GM23338 (cell line): ENCODE data around the gene MTURN. TPM values are rescaled to one million over a fixed set of nuclear protein-coding genes. Genes with fewer than 3 reads are reported as not detected.

ENCODE experiments used
- ATAC-seq: fragments of 200-7000 bp; cut with Tn5 transposase; 3 replicates; pipeline ENCODE4 v1.9.1; 2020
- DNase-seq: peaks from one replicate; pipeline ENCODE4 v3.0.0-alpha.2; 2015; ENCODE audit warnings: low spot score
- H2AFZ ChIP-seq: fragments of 200-600 bp; sonication (generic); 2 replicates; pipeline ENCODE4 v1.8.0; 2016; ENCODE audit warnings: antibody characterized with exemption, mild to moderate bottlenecking, moderate library complexity
- H3F3A ChIP-seq: fragments of 200-600 bp; sonication (generic); replicated peaks from 2 replicates; pipeline ENCODE4 v1.8.0; 2017; ENCODE audit warnings: antibody characterized with exemption, mixed run types, low read depth
- H3K27ac ChIP-seq: fragments of 200-600 bp; sonication (generic); 2 replicates; pipeline ENCODE4 v1.6.1; 2016; ENCODE audit warnings: low read depth
- H3K27me3 ChIP-seq: fragments of 200-600 bp; sonication (generic); 2 replicates; pipeline ENCODE4 v1.8.0; 2016; ENCODE audit warnings: mild to moderate bottlenecking, mixed run types, moderate library complexity; ENCODE audit not compliant: insufficient read depth
- H3K36me3 ChIP-seq: fragments of 200-600 bp; sonication (generic); 2 replicates; pipeline ENCODE4 v1.8.0; 2016; ENCODE audit warnings: mild to moderate bottlenecking; ENCODE audit not compliant: insufficient read depth
- H3K4me1 ChIP-seq: fragments of 200-600 bp; sonication (generic); 2 replicates; pipeline ENCODE4 v1.8.0; 2016; ENCODE audit warnings: mild to moderate bottlenecking, moderate library complexity; ENCODE audit not compliant: insufficient read depth
- H3K4me2 ChIP-seq: fragments of 200-600 bp; sonication (generic); 2 replicates; pipeline ENCODE4 v1.7.1; 2017; ENCODE audit warnings: mixed run types
- H3K4me3 ChIP-seq: fragments of 200-600 bp; sonication (generic); 2 replicates; pipeline ENCODE4 v1.6.1; 2016; ENCODE audit warnings: mixed run types
- H3K79me2 ChIP-seq: fragments of 200-600 bp; sonication (generic); replicated peaks from 2 replicates; pipeline ENCODE4 v1.8.0; 2017; ENCODE audit warnings: mild to moderate bottlenecking; ENCODE audit not compliant: insufficient read depth
- H3K9me2 ChIP-seq: fragments of 200-600 bp; sonication (generic); 2 replicates; pipeline ENCODE4 v1.8.0; 2017; ENCODE audit not compliant: insufficient read depth
- H4K20me1 ChIP-seq: fragments of 200-600 bp; sonication (generic); replicated peaks from 2 replicates; pipeline ENCODE4 v1.8.0; 2017; ENCODE audit warnings: mild to moderate bottlenecking; ENCODE audit not compliant: insufficient read depth
- H3K27ac Mint-ChIP-seq: 2 replicates; pipeline ENCODE4 v1.8.0; 2020; ENCODE audit warnings: inconsistent platforms, mild to moderate bottlenecking, moderate library complexity, mixed read lengths
- H3K27me3 Mint-ChIP-seq: 3 replicates; pipeline ENCODE4 v1.8.0; 2022; ENCODE audit warnings: low read depth, mild to moderate bottlenecking, moderate library complexity, mixed read lengths, inconsistent platforms; ENCODE audit not compliant: insufficient read depth, poor library complexity
- H3K36me3 Mint-ChIP-seq: 3 replicates; pipeline ENCODE4 v1.8.0; 2021; ENCODE audit warnings: low read depth, mild to moderate bottlenecking, inconsistent platforms, moderate library complexity, mixed read lengths
- H3K4me1 Mint-ChIP-seq: 3 replicates; pipeline ENCODE4 v1.8.0; 2020; ENCODE audit warnings: mild to moderate bottlenecking, inconsistent platforms, mixed read lengths
- H3K4me3 Mint-ChIP-seq: 3 replicates; pipeline ENCODE4 v1.8.0; 2021; ENCODE audit warnings: moderate library complexity, mild to moderate bottlenecking, inconsistent platforms, mixed read lengths
- H3K9me3 Mint-ChIP-seq: 3 replicates; pipeline ENCODE4 v1.8.0; 2020; ENCODE audit warnings: moderate library complexity, mild to moderate bottlenecking, inconsistent platforms, mixed read lengths
- CREB1 ChIP-seq: fragments of 250-450 bp; sonication (Bioruptor Pico); IDR thresholded peaks from 2 replicates; pipeline ENCODE4 v1.5.0; 2020; ENCODE audit warnings: low read depth, mild to moderate bottlenecking, moderate library complexity
- CTCF ChIP-seq, 2 experiments: fragments of 200-600 bp in 1 of 2; sonication (generic) in 1 of 2; conservative IDR thresholded peaks; 2 replicates each; pipeline versions ENCODE4 v1.5.1 to v1.6.1; 2016 to 2017; ENCODE audit warnings: antibody characterized with exemption in 2 of 2, low read depth in 2 of 2, mild to moderate bottlenecking in 2 of 2, moderate library complexity in 1 of 2
- EZH2 ChIP-seq: fragments of 200-600 bp; sonication (generic); IDR thresholded peaks from one replicate; pipeline ENCODE4 v1.8.0; 2017; ENCODE audit warnings: antibody characterized with exemption, mild to moderate bottlenecking, low read depth; ENCODE audit not compliant: unreplicated experiment
- EZH2phosphoT487 ChIP-seq: fragments of 200-600 bp; sonication (generic); IDR thresholded peaks from one replicate; pipeline ENCODE4 v1.8.1; 2018; ENCODE audit warnings: antibody characterized with exemption; ENCODE audit not compliant: unreplicated experiment
- JUNB ChIP-seq: IDR thresholded peaks from one replicate; pipeline ENCODE4 v1.6.1; 2016; ENCODE audit warnings: antibody characterized with exemption; ENCODE audit not compliant: unreplicated experiment
- NANOG ChIP-seq: IDR thresholded peaks from 2 replicates; pipeline ENCODE4 v1.6.1; 2016; ENCODE audit warnings: antibody characterized with exemption, borderline replicate concordance
- POLR2AphosphoS5 ChIP-seq: IDR thresholded peaks from 2 replicates; pipeline ENCODE4 v1.6.1; 2016; ENCODE audit warnings: antibody characterized with exemption, low read depth
- REST ChIP-seq: IDR thresholded peaks from one replicate; pipeline ENCODE4 v1.6.1; 2018; ENCODE audit warnings: antibody characterized with exemption; ENCODE audit not compliant: unreplicated experiment
- STAT1 ChIP-seq: IDR thresholded peaks from one replicate; pipeline ENCODE4 v1.6.1; 2016; ENCODE audit warnings: antibody characterized with exemption; ENCODE audit not compliant: unreplicated experiment
- ZNF114 ChIP-seq: fragments of 250-450 bp; sonication (Bioruptor Pico); IDR thresholded peaks from 2 replicates; pipeline ENCODE4 v1.5.0; 2020; ENCODE audit warnings: mild to moderate bottlenecking, moderate library complexity
- ZNF331 ChIP-seq: fragments of 250-450 bp; sonication (Bioruptor Pico); IDR thresholded peaks from 2 replicates; pipeline ENCODE4 v1.5.0; 2020; ENCODE audit warnings: low read depth, mild to moderate bottlenecking, moderate library complexity
- polyA plus RNA-seq: library from polyadenylated mRNA; unstranded; fragments of >200 nt; fragmentation: Nextera tagmentation; extraction: Ambion mirVana; gene quantifications from 2 replicates; pipeline ENCODE4 v1.2.1, GENCODE V29; 2016
- total RNA-seq: library from RNA; depleted of rRNA; stranded (reverse); fragments of >200 nt; shearing (Covaris generic); gene quantifications from 2 replicates; pipeline ENCODE4 v1.2.3, GENCODE V29; 2014
- TF ChIP-seq, protein P1 (sequence below): fragments of 250-450 bp; sonication (Bioruptor Pico); IDR thresholded peaks from 2 replicates; pipeline ENCODE4 v1.5.0; 2020; ENCODE audit warnings: mild to moderate bottlenecking, moderate library complexity
- TF ChIP-seq, protein P2 (sequence below): IDR thresholded peaks from 2 replicates; pipeline ENCODE4 v1.6.1; 2016; ENCODE audit warnings: antibody characterized with exemption

MTURN gene
- total and polyA plus RNA-seq, 2 experiments from 2014 or later, result 3.1 to 8.7 TPM

DNA sequence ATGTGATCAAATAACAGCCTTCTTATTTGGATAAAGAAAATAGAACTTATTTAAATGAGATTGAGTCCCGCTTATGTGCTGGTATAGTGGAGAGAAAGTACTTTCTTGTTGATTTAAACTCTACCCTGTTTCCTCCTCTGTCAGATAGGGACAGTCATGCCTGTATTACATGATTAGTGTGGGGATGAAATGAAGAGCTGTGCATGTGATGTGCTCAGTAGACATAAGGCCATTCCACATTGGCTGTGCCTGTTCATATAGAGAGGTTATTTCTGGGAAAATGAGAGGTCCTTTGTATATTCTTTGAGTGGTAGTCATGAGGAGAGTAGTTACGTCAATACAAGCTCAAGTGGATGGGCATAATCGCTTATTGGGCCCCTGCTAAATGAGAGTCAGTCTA lies 5.7 kb downstream of the MTURN start:
- no peak overlapping the region for H3K4me2 ChIP-seq
- Mint-ChIP-seq H3K9me3 (no peaks in the 10 kb centered on the region), H3K27me3 (peaks cover 23% of the 10 kb centered on the region), H3K36me3 (no peaks in the 10 kb centered on the region), H3K4me3 (no peak overlapping the region), H3K27ac (no peak overlapping the region), H3K4me1 (no peaks in the 10 kb centered on the region; the same call in none of the 3 replicates)
- no peak overlapping the region for H2AFZ ChIP-seq
- H3K36me3 ChIP-seq, result no peaks in the 10 kb centered on the region
- DNase-seq, result no peak
- TF ChIP-seq CREB1, result no peak
- no peak for TF ChIP-seq STAT1
- TF ChIP-seq JUNB, result no peak
- TF ChIP-seq EZH2phosphoT487, result no peak
- TF ChIP-seq CTCF (conservative IDR thresholded peaks at IDR 0.05; ENCODE audit: low read depth in 2 of 2), result no peak
- TF ChIP-seq ZNF331 (CRISPR knock-in tag), result no peak
- TF ChIP-seq POLR2AphosphoS5, result no peak
- TF ChIP-seq ZNF114 (CRISPR knock-in tag), result no peak
- TF ChIP-seq, protein P1, sequence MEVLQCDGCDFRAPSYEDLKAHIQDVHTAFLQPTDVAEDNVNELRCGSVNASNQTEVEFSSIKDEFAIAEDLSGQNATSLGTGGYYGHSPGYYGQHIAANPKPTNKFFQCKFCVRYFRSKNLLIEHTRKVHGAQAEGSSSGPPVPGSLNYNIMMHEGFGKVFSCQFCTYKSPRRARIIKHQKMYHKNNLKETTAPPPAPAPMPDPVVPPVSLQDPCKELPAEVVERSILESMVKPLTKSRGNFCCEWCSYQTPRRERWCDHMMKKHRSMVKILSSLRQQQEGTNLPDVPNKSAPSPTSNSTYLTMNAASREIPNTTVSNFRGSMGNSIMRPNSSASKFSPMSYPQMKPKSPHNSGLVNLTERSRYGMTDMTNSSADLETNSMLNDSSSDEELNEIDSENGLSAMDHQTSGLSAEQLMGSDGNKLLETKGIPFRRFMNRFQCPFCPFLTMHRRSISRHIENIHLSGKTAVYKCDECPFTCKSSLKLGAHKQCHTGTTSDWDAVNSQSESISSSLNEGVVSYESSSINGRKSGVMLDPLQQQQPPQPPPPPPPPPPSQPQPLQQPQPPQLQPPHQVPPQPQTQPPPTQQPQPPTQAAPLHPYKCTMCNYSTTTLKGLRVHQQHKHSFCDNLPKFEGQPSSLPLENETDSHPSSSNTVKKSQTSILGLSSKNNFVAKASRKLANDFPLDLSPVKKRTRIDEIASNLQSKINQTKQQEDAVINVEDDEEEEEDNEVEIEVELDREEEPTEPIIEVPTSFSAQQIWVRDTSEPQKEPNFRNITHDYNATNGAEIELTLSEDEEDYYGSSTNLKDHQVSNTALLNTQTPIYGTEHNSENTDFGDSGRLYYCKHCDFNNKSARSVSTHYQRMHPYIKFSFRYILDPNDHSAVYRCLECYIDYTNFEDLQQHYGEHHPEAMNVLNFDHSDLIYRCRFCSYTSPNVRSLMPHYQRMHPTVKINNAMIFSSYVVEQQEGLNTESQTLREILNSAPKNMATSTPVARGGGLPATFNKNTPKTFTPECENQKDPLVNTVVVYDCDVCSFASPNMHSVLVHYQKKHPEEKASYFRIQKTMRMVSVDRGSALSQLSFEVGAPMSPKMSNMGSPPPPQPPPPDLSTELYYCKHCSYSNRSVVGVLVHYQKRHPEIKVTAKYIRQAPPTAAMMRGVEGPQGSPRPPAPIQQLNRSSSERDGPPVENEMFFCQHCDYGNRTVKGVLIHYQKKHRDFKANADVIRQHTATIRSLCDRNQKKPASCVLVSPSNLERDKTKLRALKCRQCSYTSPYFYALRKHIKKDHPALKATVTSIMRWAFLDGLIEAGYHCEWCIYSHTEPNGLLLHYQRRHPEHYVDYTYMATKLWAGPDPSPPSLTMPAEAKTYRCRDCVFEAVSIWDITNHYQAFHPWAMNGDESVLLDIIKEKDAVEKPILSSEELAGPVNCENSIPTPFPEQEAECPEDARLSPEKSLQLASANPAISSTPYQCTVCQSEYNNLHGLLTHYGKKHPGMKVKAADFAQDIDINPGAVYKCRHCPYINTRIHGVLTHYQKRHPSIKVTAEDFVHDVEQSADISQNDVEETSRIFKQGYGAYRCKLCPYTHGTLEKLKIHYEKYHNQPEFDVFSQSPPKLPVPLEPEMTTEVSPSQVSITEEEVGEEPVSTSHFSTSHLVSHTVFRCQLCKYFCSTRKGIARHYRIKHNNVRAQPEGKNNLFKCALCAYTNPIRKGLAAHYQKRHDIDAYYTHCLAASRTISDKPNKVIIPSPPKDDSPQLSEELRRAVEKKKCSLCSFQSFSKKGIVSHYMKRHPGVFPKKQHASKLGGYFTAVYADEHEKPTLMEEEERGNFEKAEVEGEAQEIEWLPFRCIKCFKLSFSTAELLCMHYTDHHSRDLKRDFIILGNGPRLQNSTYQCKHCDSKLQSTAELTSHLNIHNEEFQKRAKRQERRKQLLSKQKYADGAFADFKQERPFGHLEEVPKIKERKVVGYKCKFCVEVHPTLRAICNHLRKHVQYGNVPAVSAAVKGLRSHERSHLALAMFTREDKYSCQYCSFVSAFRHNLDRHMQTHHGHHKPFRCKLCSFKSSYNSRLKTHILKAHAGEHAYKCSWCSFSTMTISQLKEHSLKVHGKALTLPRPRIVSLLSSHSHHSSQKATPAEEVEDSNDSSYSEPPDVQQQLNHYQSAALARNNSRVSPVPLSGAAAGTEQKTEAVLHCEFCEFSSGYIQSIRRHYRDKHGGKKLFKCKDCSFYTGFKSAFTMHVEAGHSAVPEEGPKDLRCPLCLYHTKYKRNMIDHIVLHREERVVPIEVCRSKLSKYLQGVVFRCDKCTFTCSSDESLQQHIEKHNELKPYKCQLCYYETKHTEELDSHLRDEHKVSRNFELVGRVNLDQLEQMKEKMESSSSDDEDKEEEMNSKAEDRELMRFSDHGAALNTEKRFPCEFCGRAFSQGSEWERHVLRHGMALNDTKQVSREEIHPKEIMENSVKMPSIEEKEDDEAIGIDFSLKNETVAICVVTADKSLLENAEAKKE, result no peak
- TF ChIP-seq REST, result no peak
- TF ChIP-seq, protein P2, sequence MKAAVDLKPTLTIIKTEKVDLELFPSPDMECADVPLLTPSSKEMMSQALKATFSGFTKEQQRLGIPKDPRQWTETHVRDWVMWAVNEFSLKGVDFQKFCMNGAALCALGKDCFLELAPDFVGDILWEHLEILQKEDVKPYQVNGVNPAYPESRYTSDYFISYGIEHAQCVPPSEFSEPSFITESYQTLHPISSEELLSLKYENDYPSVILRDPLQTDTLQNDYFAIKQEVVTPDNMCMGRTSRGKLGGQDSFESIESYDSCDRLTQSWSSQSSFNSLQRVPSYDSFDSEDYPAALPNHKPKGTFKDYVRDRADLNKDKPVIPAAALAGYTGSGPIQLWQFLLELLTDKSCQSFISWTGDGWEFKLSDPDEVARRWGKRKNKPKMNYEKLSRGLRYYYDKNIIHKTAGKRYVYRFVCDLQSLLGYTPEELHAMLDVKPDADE, result no peak
- no peak for TF ChIP-seq EZH2
- TF ChIP-seq NANOG, result no peak
- no peaks in the 10 kb centered on the region for H3F3A ChIP-seq
- peaks cover 9% of the 10 kb centered on the region for H4K20me1 ChIP-seq
- no peak overlapping the region for H3K4me3 ChIP-seq
- peaks cover 28% of the 10 kb centered on the region for H3K27me3 ChIP-seq
- H3K9me2 ChIP-seq, result no peaks in the 10 kb centered on the region
- no peak overlapping the region for H3K27ac ChIP-seq
- no peak for ATAC-seq
- H3K79me2 ChIP-seq, result peaks cover 9% of the 10 kb centered on the region; the same call in 1 of the 2 replicates
- 0 out of 2 replicates have a peak, but pooled peaks cover 4% of the 10 kb centered on the region for H3K4me1 ChIP-seq
